Central memory CD8-positive, alpha-beta T cell (primary cell): ENCODE measurements around the gene HIBADH.
"Not testable (repeated sequence)": the region's sequence is repeated elsewhere in the genome, so short reads cannot be mapped to it uniquely, and the experiment has no call there.

Experiments
- ATAC-seq: fragments of 150-1000 bp; cut with Tn5 transposase; replicated peaks from 2 replicates; pipeline ENCODE4 v1.10.0; 2022; ENCODE audit warnings: mild to moderate bottlenecking, moderate FRiP score, moderate number of reproducible peaks; ENCODE audit not compliant: poor library complexity, severe bottlenecking; ENCODE audit errors: extremely low read depth
- DNase-seq, 2 donors: peaks; one replicate each; pipeline ENCODE4 v3.0.0; 2021; ENCODE audit warnings: low spot score in 2 of 2
- H3K27ac Mint-ChIP-seq: one replicate; pipeline ENCODE4 v1.8.0; 2022; ENCODE audit warnings: low read depth, mild to moderate bottlenecking, moderate library complexity, mixed read lengths
- H3K27me3 Mint-ChIP-seq: one replicate; pipeline ENCODE4 v1.8.0; 2022; ENCODE audit warnings: mixed read lengths
- H3K36me3 Mint-ChIP-seq: one replicate; pipeline ENCODE4 v1.8.0; 2022; ENCODE audit warnings: mild to moderate bottlenecking, moderate library complexity, mixed read lengths; ENCODE audit not compliant: insufficient read depth
- H3K4me1 Mint-ChIP-seq: one replicate; pipeline ENCODE4 v1.8.0; 2022; ENCODE audit warnings: mixed read lengths
- H3K4me3 Mint-ChIP-seq: one replicate; pipeline ENCODE4 v1.8.0; 2022; ENCODE audit warnings: mild to moderate bottlenecking, moderate library complexity, mixed read lengths
- H3K9me3 Mint-ChIP-seq: one replicate; pipeline ENCODE4 v1.8.0; 2022; ENCODE audit warnings: mixed read lengths

Gene HIBADH

DNA sequence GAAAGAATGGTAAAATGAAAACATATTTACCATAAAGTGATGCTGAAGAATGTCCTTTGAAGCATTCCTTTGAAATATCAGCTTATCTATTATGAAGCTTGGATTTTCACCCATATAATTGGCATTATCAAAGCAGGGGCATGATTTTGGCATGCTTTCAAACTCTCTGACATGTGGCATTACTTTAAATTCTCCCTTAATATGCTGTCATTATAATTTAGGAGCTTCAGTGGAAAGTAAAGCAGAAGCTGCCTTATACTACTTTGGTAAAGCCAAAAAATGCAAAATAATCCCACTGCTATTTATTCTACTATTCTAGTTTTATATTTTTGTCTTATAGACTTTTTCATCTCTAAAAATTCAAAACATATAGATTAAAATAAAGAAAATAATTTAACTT lies 28.0 kb upstream of the HIBADH start:
- H3K4me1 Mint-ChIP-seq: no peaks in the 10 kb centered on the region
- H3K4me3 Mint-ChIP-seq: no peak overlapping the region
- H3K27me3 Mint-ChIP-seq: peaks cover 28% of the 10 kb centered on the region
- no peaks in the 10 kb centered on the region for H3K36me3 Mint-ChIP-seq
- DNase-seq (no peak), ATAC-seq (no peak)
- no peaks in the 10 kb centered on the region for H3K9me3 Mint-ChIP-seq
- H3K27ac Mint-ChIP-seq: no peak overlapping the region

DNA sequence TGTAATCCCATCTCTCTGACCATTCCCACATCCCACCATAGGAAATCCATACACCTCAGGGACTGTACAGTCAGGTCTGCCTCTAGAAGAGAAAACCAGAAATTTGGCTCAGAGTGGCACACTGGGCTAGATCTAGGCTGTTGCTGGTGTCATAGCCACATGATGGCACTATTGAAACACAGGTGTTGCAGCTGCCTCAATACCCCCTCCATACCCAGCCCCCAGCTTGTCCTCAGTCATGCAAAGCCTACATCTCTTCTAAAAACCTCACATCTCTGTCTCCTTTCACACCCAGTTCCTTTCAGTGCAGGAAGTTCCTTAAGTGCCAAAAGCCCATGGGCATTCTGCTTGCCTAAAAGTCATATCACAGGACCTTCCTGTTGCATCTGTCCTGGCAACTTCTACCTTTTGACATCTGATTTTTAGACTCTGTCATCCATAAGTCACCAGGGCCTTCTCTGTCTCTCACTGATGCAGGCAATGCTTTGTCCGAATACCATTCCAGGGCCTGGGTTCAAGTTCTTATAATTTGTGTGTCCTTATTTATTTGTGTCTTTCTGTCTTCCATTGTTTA lies 27.0 kb upstream of the HIBADH start:
- ATAC-seq (no peak), DNase-seq (no peak)
- no peak overlapping the region for H3K4me3 Mint-ChIP-seq
- no peaks in the 10 kb centered on the region for H3K4me1 Mint-ChIP-seq
- no peak overlapping the region for H3K27ac Mint-ChIP-seq
- H3K36me3 Mint-ChIP-seq: no peaks in the 10 kb centered on the region
- peaks cover 28% of the 10 kb centered on the region for H3K27me3 Mint-ChIP-seq
- no peaks in the 10 kb centered on the region for H3K9me3 Mint-ChIP-seq

DNA sequence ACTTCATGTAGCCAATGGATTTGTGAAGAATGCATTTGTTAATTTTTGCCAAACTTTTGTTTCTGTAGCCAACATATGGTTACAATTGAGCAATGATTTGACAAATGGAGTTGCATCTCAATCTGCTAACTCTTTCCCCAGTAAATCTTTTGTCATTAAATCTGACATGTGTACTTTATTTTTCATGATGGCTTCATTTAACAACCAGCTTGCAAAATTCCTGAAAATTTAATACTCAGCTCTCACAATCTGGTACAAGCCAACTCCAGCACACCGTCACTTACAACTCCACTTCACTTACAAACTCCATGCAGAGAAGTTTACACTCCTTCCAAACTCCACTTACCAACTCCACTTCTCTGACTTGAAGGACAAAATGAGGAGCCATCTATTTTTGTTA lies 26.5 kb upstream of the HIBADH start:
- Mint-ChIP-seq H3K4me1 (no peaks in the 10 kb centered on the region), H3K36me3 (no peaks in the 10 kb centered on the region), H3K9me3 (no peaks in the 10 kb centered on the region), H3K4me3 (no peak overlapping the region), H3K27ac (no peak overlapping the region), H3K27me3 (peaks cover 28% of the 10 kb centered on the region)
- DNase-seq (no peak), ATAC-seq (no peak)

DNA sequence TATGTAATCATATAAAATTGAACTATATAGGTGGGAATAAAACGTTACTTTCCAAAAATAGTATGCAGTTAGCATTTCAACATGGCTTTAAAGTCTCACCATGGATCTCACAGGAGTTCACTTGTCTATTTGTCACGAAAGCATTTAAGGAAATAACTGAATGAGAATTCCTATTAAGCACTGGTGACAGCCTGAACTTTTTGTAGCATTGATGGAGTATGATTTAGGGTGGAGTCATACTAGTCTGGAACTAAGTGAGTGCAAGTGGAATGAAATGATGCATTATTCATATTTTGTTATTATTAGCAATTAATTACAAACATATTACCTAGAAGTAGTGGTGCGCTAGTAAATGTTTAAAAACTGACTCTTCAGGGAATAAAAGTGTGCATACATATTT lies 26.0 kb upstream of the HIBADH start:
- DNase-seq: no peak
- no peak for ATAC-seq
- Mint-ChIP-seq H3K4me3 (no peak overlapping the region), H3K27ac (no peak overlapping the region), H3K4me1 (no peaks in the 10 kb centered on the region), H3K27me3 (peaks cover 28% of the 10 kb centered on the region), H3K36me3 (no peaks in the 10 kb centered on the region), H3K9me3 (no peaks in the 10 kb centered on the region)

DNA sequence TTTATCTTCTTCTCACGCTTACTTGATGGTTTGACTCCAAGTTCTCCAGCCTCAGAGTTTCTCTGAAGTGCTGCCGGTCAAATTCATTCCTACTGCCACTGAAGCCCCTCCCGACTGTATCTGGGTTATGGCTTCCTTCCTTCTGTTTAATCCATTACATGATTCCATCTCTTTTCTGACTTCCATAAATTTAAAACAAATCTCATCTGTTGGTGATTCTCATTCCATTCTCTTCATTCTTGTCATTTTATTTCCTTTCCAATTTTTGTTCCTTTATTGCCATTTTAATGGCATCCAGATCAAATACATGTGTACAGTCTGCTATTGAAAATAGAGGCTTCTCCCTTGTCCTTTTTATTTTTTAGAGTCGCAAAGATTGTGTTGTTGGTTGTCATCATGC lies 25.4 kb upstream of the HIBADH start:
- Mint-ChIP-seq H3K27me3 (peaks cover 28% of the 10 kb centered on the region), H3K27ac (no peak overlapping the region), H3K9me3 (no peaks in the 10 kb centered on the region), H3K36me3 (no peaks in the 10 kb centered on the region), H3K4me1 (no peaks in the 10 kb centered on the region), H3K4me3 (no peak overlapping the region)
- ATAC-seq: no peak
- no peak for DNase-seq

DNA sequence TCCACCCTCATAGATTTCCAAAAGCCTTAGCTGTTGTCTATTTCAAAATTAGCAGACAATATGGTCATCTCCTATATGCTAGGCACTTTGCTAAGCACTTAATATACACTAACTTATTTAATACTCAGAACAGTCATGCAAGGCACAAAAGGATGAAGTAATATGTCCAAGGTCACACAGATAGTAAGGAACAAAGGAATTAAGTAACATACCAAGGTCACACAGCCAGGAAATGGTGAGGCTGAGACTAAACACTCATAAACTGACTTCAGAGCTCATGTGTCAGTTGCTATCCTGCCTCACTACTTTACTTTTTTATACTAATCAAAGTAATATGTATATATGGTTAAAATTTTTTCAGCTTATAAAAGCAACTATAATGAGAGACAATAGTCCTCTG lies 23.6 kb upstream of the HIBADH start:
- ATAC-seq (no peak), DNase-seq (no peak)
- Mint-ChIP-seq H3K9me3 (no peaks in the 10 kb centered on the region), H3K4me3 (no peak overlapping the region), H3K4me1 (no peaks in the 10 kb centered on the region), H3K36me3 (no peaks in the 10 kb centered on the region), H3K27ac (no peak overlapping the region), H3K27me3 (peaks cover 28% of the 10 kb centered on the region)

DNA sequence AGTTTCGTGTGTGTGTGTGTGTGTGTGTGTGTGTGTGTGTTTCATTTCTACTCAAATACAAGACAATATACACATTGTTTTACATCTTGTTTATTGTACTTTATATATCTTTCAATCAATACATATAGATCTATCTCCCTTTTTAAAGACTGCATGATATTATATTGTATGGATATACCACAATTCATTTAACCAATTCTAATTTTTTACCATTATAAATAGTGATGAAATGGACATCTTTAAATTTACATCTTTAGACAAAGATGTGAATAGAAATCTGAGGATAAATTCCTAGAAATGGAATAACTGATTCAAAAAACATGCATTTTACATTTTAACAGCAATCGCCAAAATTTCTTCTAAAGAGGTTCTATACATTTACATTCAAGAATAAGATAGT lies 23.2 kb upstream of the HIBADH start:
- DNase-seq (no peak), ATAC-seq (no peak)
- Mint-ChIP-seq H3K4me3 (no peak overlapping the region), H3K27ac (no peak overlapping the region), H3K27me3 (peaks cover 28% of the 10 kb centered on the region), H3K36me3 (no peaks in the 10 kb centered on the region), H3K9me3 (no peaks in the 10 kb centered on the region), H3K4me1 (no peaks in the 10 kb centered on the region)

DNA sequence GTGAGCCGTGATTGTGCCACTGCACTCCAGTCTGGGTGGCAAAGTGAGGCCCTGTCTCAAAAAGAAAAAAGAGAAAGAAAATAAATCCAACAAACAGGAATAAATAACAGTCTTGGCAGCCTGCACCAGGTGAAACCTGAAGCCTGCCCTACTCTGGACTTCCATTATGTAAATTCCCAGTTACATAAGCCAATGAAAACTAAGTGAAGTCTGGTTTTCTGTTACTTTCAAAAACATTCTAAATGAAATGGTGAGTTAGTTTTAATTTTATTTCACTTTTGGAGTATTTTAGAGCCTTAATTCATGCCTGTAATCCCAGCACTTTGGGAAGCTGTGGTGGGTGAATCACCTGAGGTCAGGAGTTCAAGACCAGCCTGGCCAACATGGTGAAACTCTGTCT lies 22.5 kb upstream of the HIBADH start:
- Mint-ChIP-seq H3K27me3 (peaks cover 26% of the 10 kb centered on the region), H3K4me3 (no peak overlapping the region), H3K27ac (no peak overlapping the region), H3K9me3 (no peaks in the 10 kb centered on the region), H3K4me1 (no peaks in the 10 kb centered on the region), H3K36me3 (no peaks in the 10 kb centered on the region)
- no peak for DNase-seq
- ATAC-seq: no peak

DNA sequence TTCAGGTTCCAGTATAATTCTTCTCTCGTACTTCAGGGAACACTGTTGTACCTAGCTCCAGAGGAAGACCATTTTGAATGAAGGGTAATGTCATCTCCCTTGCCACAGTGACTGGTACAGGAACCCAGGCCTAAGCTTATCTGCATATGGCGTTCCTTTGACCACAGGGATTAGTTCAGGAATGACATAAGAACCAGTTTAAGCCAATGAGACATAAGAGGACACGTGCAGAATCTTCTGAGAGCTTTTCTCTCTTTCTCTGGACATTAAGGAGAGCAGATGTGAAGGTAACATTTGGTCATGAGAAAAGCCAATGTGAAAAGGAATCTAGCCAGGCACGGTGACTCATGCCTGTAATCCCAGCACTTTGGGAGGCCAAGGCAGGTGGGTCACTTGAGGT lies 21.8 kb upstream of the HIBADH start:
- no peaks in the 10 kb centered on the region for H3K9me3 Mint-ChIP-seq
- H3K27ac Mint-ChIP-seq: no peak overlapping the region
- H3K4me1 Mint-ChIP-seq: no peaks in the 10 kb centered on the region
- H3K4me3 Mint-ChIP-seq: no peak overlapping the region
- DNase-seq (no peak), ATAC-seq (no peak)
- no peaks in the 10 kb centered on the region for H3K36me3 Mint-ChIP-seq
- H3K27me3 Mint-ChIP-seq: peaks cover 18% of the 10 kb centered on the region

DNA sequence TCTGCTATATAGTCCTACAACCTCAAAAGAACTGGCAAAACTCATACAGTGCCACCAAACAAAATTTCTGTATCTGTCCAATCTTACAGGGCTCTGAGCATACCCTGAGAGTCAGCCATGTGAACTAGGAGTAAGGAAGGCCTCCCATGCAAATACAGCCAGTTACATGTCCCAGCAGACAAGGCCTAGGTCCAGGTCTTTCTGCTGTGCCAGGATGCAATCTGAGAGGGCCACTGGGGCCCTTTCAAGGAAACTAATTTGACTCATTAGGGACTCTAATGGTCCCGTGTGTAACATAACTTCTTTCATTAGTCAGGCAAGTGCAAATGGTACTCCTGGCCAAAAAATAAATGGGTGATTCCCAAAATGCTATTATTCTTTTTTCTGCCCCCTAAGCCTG lies 17.9 kb upstream of the HIBADH start:
- no peaks in the 10 kb centered on the region for H3K9me3 Mint-ChIP-seq
- ATAC-seq: no peak
- H3K27me3 Mint-ChIP-seq: no peaks in the 10 kb centered on the region
- no peak overlapping the region for H3K27ac Mint-ChIP-seq
- H3K4me3 Mint-ChIP-seq: no peak overlapping the region
- H3K36me3 Mint-ChIP-seq: no peaks in the 10 kb centered on the region
- no peak for DNase-seq
- no peaks in the 10 kb centered on the region for H3K4me1 Mint-ChIP-seq

DNA sequence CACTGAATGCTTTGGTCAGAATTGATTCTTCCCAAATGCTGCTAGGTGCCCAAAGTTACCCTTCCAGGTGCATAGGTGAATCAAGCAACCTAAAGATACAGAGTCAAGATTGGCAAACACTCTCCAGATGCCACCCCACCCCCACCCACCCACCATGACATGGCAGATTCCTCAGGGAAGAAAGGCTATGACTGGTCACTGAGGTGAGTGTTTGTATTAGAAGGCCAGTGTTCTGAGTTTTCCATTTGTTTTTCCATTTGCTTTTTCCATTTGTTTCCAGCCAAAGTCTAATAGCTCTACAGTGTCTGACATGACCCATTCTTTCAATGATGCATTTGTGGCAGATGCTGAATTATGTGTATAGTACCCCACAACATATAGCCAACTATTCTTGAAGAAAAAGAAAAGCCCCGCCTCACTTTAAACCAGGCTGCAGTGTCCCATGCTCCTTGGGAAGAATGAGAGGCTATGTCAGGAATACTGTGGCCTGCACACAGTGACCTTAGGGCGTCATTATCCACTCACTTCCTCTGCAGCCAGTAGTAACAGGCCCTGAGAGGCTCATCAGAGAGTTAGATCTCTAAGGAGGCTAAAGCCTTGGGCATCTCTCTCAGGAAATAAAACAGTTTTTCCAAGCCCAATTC lies 16.1 kb upstream of the HIBADH start:
- DNase-seq: no peak
- ATAC-seq: no peak
- Mint-ChIP-seq H3K27me3 (no peaks in the 10 kb centered on the region), H3K27ac (no peak overlapping the region), H3K36me3 (no peaks in the 10 kb centered on the region), H3K9me3 (no peaks in the 10 kb centered on the region), H3K4me1 (no peaks in the 10 kb centered on the region), H3K4me3 (no peak overlapping the region)

DNA sequence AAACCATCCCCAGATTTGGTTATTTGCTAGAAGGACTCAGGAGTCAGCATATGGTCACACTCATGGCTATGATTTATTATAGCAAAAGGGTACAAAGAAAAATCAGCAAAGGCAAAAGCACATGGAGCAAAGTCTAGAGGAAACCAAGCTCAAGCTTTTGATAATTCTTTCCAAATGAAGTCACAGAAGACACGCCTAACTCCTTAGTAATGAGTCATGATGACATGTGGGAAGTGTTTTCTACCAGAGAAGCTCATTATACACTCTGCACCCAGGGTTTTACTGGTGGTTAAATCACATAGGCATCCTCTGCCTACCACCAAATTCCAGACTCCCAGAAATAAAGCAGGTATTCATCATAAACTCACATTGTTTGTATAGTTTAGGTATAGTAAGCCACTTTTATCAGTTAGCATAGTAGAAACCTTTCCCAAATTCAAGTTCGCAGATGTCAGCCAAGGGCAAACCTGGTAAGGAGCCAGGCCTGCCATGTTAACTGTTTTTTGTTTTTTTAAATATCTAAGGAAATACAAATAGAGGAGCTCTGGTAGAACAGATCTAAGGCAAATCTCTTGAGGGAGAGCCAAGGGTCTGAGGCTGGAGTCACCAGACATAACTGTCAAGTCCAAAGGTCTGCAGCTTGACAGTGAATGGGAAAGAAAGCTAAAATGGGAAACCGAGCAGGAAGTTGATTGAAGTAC lies 15.4 kb upstream of the HIBADH start:
- ATAC-seq: no peak
- no peaks in the 10 kb centered on the region for H3K36me3 Mint-ChIP-seq
- no peak overlapping the region for H3K27ac Mint-ChIP-seq
- no peak for DNase-seq
- no peaks in the 10 kb centered on the region for H3K27me3 Mint-ChIP-seq
- H3K4me1 Mint-ChIP-seq: no peaks in the 10 kb centered on the region
- no peaks in the 10 kb centered on the region for H3K9me3 Mint-ChIP-seq
- H3K4me3 Mint-ChIP-seq: no peak overlapping the region

DNA sequence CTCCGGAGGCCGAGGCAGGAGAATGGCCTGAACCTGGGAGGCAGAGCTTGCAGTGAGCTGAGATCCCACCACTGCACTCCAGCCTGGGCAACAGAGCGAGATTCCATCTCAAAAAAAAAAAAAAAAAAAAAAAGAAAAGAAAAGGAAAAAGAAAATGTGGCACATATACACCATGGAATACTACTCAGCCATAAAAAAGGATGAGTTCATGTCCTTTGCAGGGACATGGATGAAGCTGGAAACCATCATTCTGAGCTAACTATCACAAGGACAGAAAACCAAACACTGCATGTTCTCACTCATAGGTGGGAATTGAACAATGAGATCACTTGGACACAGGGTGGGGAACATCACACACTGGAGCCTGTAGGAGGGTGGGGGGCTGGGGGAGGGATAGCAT lies 11.4 kb upstream of the HIBADH start:
- H3K27me3 Mint-ChIP-seq: peaks cover 25% of the 10 kb centered on the region
- DNase-seq, H3K27ac Mint-ChIP-seq, H3K4me3 Mint-ChIP-seq, H3K4me1 Mint-ChIP-seq, ATAC-seq, H3K9me3 Mint-ChIP-seq, H3K36me3 Mint-ChIP-seq: not testable (repeated sequence)
